Suprapubic skin (tissue), 4 donors: Measurements from ENCODE around the gene LPP. TPM values are rescaled to one million over a fixed set of nuclear protein-coding genes. Genes with fewer than 3 reads are reported as not detected.

ENCODE experiments used
- DNase-seq, 2 donors: peaks; one replicate each; pipeline ENCODE4 v3.0.0-alpha.2; 2019; ENCODE audit warnings: low spot score in 2 of 2
- H3K27ac ChIP-seq: fragments of 200-600 bp; sonication (generic); one replicate; pipeline ENCODE4 v1.5.1; 2019
- H3K27me3 ChIP-seq: fragments of 200-600 bp; sonication (generic); one replicate; pipeline ENCODE4 v1.5.1; 2019
- H3K36me3 ChIP-seq: fragments of 200-600 bp; sonication (generic); one replicate; pipeline ENCODE4 v1.5.1; 2019
- H3K4me1 ChIP-seq: fragments of 200-600 bp; sonication (generic); one replicate; pipeline ENCODE4 v1.5.1; 2019
- H3K4me3 ChIP-seq: fragments of 200-600 bp; sonication (generic); one replicate; pipeline ENCODE4 v1.5.1; 2019; ENCODE audit warnings: mild to moderate bottlenecking
- H3K9me3 ChIP-seq: fragments of 200-600 bp; sonication (generic); one replicate; pipeline ENCODE4 v1.5.1; 2019
- EP300 ChIP-seq: sonication (generic); formaldehyde crosslinking; IDR thresholded peaks from one replicate; pipeline ENCODE4 v1.6.1; 2017; ENCODE audit warnings: antibody characterized with exemption
- POLR2A ChIP-seq, 2 donors: fragments of 450-650 bp; IDR thresholded peaks; one replicate each; pipeline ENCODE4 v1.6.1; 2017; ENCODE audit warnings: antibody characterized with exemption in 2 of 2, mild to moderate bottlenecking in 2 of 2, moderate library complexity in 2 of 2
- POLR2AphosphoS5 ChIP-seq, 3 donors: sonication (generic); formaldehyde crosslinking; IDR thresholded peaks; one replicate each; pipeline ENCODE4 v1.6.1; 2017; ENCODE audit warnings: antibody characterized with exemption in 3 of 3
- WGBS: methylation state at CpG from one replicate; pipeline ENCODE4 v1.1.5; 2018; 5-methylcytosine and 5-hydroxymethylcytosine counted together
- total RNA-seq, 4 donors: library from RNA; depleted of rRNA; stranded (reverse); fragments of >200 nt; gene quantifications; one replicate each; pipeline ENCODE4 v1.1.0, GENCODE V29; 2016
- TF ChIP-seq, protein P1 (sequence below), 2 donors: fragments of 200-600 bp in 1 of 2; fragments of 450-650 bp in 1 of 2; sonication (generic) in 1 of 2; IDR thresholded peaks; one replicate each; pipeline ENCODE4 v1.5.1; 2016 to 2019; ENCODE audit warnings: antibody characterized with exemption in 2 of 2, mild to moderate bottlenecking in 1 of 2, moderate library complexity in 1 of 2

The LPP gene
- total RNA-seq, 4 donors from 2014 or later: 56.8 to 127 (median 84.2) TPM

DNA sequence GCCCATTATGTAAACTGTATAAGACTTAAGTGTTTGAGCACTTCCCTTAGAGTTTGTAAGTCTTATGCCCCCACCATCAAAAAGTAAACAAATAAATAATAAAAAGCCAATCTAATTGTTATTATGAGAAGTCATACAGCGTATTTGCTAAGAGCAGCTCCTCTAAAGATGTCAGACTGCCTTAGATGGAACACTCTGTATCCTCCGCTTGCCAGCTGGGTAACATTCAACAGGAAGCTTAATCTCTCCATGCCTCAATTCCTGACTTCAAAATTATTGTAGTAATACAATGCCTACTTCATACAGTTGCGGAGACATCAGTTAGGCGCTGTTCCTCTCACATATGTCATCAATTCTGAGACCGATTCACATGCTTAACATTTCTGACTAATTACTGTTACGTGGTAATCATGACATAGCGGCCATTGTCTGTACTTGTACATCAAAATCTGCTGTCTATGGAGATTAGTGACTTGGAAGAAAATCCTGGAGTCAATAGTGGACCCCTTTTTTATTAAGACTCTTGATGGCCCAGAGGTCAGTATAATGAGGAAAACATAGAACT is 417.7 kb downstream of the LPP start:
- WGBS: 90% methylated on average over 7 of the region's 7 CpGs
- Histone ChIP-seq H3K36me3 (no peaks in the 10 kb centered on the region), H3K27me3 (no peaks in the 10 kb centered on the region), H3K27ac (no peak overlapping the region), H3K9me3 (no peaks in the 10 kb centered on the region), H3K4me1 (no peaks in the 10 kb centered on the region), H3K4me3 (no peak overlapping the region)
- TF ChIP-seq POLR2AphosphoS5 (IDR thresholded peaks at IDR 0.05) (no peak), EP300 (no peak), POLR2A (IDR thresholded peaks at IDR 0.05) (no peak)
- TF ChIP-seq, protein P1, sequence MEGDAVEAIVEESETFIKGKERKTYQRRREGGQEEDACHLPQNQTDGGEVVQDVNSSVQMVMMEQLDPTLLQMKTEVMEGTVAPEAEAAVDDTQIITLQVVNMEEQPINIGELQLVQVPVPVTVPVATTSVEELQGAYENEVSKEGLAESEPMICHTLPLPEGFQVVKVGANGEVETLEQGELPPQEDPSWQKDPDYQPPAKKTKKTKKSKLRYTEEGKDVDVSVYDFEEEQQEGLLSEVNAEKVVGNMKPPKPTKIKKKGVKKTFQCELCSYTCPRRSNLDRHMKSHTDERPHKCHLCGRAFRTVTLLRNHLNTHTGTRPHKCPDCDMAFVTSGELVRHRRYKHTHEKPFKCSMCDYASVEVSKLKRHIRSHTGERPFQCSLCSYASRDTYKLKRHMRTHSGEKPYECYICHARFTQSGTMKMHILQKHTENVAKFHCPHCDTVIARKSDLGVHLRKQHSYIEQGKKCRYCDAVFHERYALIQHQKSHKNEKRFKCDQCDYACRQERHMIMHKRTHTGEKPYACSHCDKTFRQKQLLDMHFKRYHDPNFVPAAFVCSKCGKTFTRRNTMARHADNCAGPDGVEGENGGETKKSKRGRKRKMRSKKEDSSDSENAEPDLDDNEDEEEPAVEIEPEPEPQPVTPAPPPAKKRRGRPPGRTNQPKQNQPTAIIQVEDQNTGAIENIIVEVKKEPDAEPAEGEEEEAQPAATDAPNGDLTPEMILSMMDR (IDR thresholded peaks at IDR 0.05): no peak
- no peak for DNase-seq

GRCh38 chr3:188573291-188573940 is 419.5 kb downstream of the LPP start:
- no peak for DNase-seq
- TF ChIP-seq POLR2AphosphoS5 (IDR thresholded peaks at IDR 0.05) (no peak), EP300 (no peak), POLR2A (IDR thresholded peaks at IDR 0.05) (no peak)
- TF ChIP-seq, protein P1 (IDR thresholded peaks at IDR 0.05): no peak
- Histone ChIP-seq H3K27ac (no peak overlapping the region), H3K4me1 (peaks cover 1% of the 10 kb centered on the region), H3K4me3 (no peak overlapping the region), H3K9me3 (no peaks in the 10 kb centered on the region), H3K27me3 (no peaks in the 10 kb centered on the region), H3K36me3 (no peaks in the 10 kb centered on the region)
- WGBS: 93% methylated on average over 8 of the region's 8 CpGs

GRCh38 chr3:188573956-188574355 is 420.0 kb downstream of the LPP start:
- 78% methylated on average over 3 of the region's 3 CpGs for WGBS
- no peaks in the 10 kb centered on the region for H3K27me3 ChIP-seq
- peaks cover 6% of the 10 kb centered on the region for H3K4me1 ChIP-seq
- no peak for DNase-seq
- H3K9me3 ChIP-seq: no peaks in the 10 kb centered on the region
- no peaks in the 10 kb centered on the region for H3K36me3 ChIP-seq
- no peak overlapping the region for H3K27ac ChIP-seq
- H3K4me3 ChIP-seq: no peak overlapping the region
- TF ChIP-seq EP300 (no peak), POLR2A (IDR thresholded peaks at IDR 0.05) (no peak), POLR2AphosphoS5 (IDR thresholded peaks at IDR 0.05) (no peak)
- TF ChIP-seq, protein P1 (IDR thresholded peaks at IDR 0.05): no peak

- no peaks in the 10 kb centered on the region for H3K9me3 ChIP-seq
- 76% methylated on average over 5 of the region's 5 CpGs for WGBS
- H3K4me3 ChIP-seq: no peak overlapping the region
- H3K27ac ChIP-seq: no peak overlapping the region
- no peaks in the 10 kb centered on the region for H3K27me3 ChIP-seq
- H3K4me1 ChIP-seq: peaks cover 6% of the 10 kb centered on the region
- no peak for TF ChIP-seq EP300
- TF ChIP-seq POLR2AphosphoS5 (IDR thresholded peaks at IDR 0.05): no peak
- TF ChIP-seq, protein P1 (IDR thresholded peaks at IDR 0.05): no peak
- TF ChIP-seq POLR2A (IDR thresholded peaks at IDR 0.05): no peak
- H3K36me3 ChIP-seq: no peaks in the 10 kb centered on the region
- no peak for DNase-seq
These were observed 420.9 kb downstream of the LPP start for GRCh38 chr3:188574885-188575284.

DNA sequence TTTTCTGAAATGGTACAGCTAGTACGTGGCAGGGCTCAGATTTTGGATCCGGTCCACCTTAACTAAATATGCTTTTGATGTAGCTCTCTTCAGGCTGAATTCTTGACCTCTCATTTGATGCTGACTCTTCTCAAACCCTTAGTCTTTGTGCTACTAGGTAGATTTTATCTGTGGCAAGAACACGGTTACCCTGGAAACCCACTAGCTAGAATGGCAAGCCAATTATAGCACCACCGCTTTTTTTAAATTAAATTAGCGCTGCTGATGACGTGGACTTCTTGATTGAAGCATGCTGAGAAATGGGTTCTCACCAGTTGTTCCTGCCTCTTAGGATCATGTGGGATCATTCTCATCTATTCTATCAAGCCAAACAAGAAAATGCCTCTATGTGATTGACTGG is 421.5 kb downstream of the LPP start:
- no peak overlapping the region for H3K4me3 ChIP-seq
- 92% methylated on average over 6 of the region's 6 CpGs for WGBS
- H3K9me3 ChIP-seq: no peaks in the 10 kb centered on the region
- no peaks in the 10 kb centered on the region for H3K36me3 ChIP-seq
- TF ChIP-seq, protein P1 (IDR thresholded peaks at IDR 0.05): no peak
- no peak overlapping the region for H3K27ac ChIP-seq
- no peaks in the 10 kb centered on the region for H3K27me3 ChIP-seq
- peaks cover 6% of the 10 kb centered on the region for H3K4me1 ChIP-seq
- DNase-seq: no peak
